Progenitor cell of endocrine pancreas (in vitro differentiated cells): ENCODE data around the gene IGFALS. TPM values are rescaled to one million over a fixed set of nuclear protein-coding genes. Genes with fewer than 3 reads are reported as not detected.

Source experiments
- DNase-seq: peaks from one replicate; pipeline ENCODE4 v3.0.0; 2021; ENCODE audit warnings: low spot score; ENCODE audit not compliant: unreplicated experiment
- H3K27ac Mint-ChIP-seq: 2 replicates; pipeline ENCODE4 v1.8.0; 2021; ENCODE audit warnings: mild to moderate bottlenecking, moderate library complexity, mixed read lengths
- H3K27me3 Mint-ChIP-seq: 2 replicates; pipeline ENCODE4 v1.8.0; 2021; ENCODE audit warnings: mixed read lengths
- H3K36me3 Mint-ChIP-seq: 2 replicates; pipeline ENCODE4 v1.8.0; 2022; ENCODE audit warnings: mixed read lengths; ENCODE audit not compliant: insufficient read depth
- H3K4me1 Mint-ChIP-seq: 2 replicates; pipeline ENCODE4 v1.8.0; 2021; ENCODE audit warnings: low read depth, mixed read lengths
- H3K4me3 Mint-ChIP-seq: 2 replicates; pipeline ENCODE4 v1.8.0; 2021; ENCODE audit warnings: low read depth, mild to moderate bottlenecking, moderate library complexity, mixed read lengths
- H3K9me3 Mint-ChIP-seq: 2 replicates; pipeline ENCODE4 v1.8.0; 2021; ENCODE audit warnings: low read depth, mixed read lengths
- CTCF ChIP-seq: fragments of 200-600 bp; sonication (generic); IDR thresholded peaks from one replicate; pipeline ENCODE4 v1.5.0; 2021; ENCODE audit warnings: antibody characterized with exemption, mild to moderate bottlenecking; ENCODE audit not compliant: unreplicated experiment
- total RNA-seq: library from RNA; stranded (reverse); gene quantifications from 2 replicates; pipeline ENCODE4 v1.2.1, GENCODE V29; 2021

IGFALS gene
- total RNA-seq, 1 donor from 2014 or later = 1.2 TPM

DNA sequence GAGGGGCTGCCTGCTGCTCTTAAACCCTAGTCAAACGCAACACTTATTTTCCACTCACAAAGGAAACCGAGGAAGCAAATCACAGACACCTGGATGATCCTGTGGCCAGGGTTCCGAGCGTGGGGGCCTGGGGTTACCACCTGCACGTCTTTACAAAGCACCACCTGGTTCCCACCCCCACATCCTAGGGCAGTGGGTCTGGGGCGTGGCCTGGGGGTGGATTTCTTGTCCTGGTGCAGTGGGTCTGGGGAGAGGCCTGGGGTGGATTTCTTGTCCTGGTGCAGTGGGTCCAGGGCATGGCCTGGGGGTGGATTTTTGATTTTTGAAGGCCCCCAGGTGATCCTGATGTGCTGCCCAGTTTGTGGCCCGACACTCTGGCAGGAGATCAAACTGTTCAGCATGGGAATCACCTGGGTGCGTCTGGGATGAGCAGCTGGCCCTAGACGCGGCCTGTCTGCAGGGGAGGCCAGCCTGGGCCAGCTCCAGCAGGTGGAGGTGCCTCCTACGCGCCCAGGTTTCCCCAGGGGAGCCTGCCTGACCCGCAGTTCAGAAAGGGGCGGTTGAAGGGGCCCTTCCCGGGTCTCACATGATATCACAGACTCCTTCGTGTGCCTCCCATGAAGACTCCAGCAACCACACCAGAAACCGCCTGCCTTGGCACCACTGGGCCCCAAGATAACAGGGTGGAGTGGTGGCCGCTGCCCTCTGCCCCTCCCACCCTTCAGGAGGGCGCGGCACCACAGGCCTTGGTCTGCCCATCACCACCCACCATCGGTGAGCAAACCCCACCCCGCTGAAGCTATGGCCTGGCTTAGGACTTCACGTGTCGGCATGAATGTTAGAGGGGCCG is 26.8 kb upstream of the IGFALS start:
- Mint-ChIP-seq H3K27ac (no peak overlapping the region), H3K27me3 (no peaks in the 10 kb centered on the region), H3K9me3 (no peaks in the 10 kb centered on the region), H3K4me1 (peaks cover 5% of the 10 kb centered on the region), H3K36me3 (peaks cover 3% of the 10 kb centered on the region), H3K4me3 (no peak overlapping the region)
- no peak for DNase-seq
- no peak for TF ChIP-seq CTCF

- no peak overlapping the region for H3K27ac Mint-ChIP-seq
- TF ChIP-seq CTCF = no peak
- DNase-seq = no peak
- H3K4me3 Mint-ChIP-seq = no peak overlapping the region
- peaks cover 3% of the 10 kb centered on the region for H3K4me1 Mint-ChIP-seq
- peaks cover 7% of the 10 kb centered on the region for H3K36me3 Mint-ChIP-seq
- H3K27me3 Mint-ChIP-seq = no peaks in the 10 kb centered on the region
- no peaks in the 10 kb centered on the region for H3K9me3 Mint-ChIP-seq
Observed at GRCh38 chr16:1819611-1820010, 26.1 kb upstream of the IGFALS start.

DNA sequence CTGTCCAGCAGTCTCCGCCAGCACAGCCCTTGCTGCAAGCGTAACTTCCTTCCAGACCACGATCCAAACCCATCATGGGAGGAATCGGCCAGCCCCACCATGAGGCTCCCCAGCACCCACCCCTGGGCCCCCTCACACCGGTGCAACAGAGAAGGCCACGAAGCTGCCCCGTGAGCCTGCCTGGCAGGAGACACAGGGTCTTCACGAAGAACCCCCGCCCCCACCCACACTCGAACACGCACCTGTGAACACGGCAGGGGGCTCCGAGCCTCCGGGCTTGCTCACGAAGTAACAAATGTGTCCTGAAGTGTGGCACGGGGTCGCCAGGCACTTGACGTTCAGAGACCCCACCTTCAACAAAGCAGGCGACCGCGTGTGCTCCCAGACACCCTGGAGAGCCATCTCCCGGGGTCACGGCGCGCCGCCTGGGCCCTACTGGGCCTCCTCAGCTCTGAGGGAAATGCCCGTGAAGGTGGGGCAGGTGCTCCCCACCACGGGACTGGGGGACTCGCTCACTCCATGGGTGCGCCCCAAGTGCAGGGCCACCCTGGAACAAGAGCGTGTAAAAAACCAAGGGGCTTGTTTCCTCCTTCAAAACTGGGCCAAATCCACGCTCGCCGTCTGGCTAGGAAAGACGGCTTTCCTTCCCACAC is 25.5 kb upstream of the IGFALS start:
- Mint-ChIP-seq H3K4me1 (peaks cover 1% of the 10 kb centered on the region), H3K9me3 (no peaks in the 10 kb centered on the region), H3K27me3 (no peaks in the 10 kb centered on the region), H3K36me3 (peaks cover 9% of the 10 kb centered on the region), H3K27ac (no peak overlapping the region), H3K4me3 (no peak overlapping the region)
- TF ChIP-seq CTCF = no peak
- DNase-seq = no peak

DNA sequence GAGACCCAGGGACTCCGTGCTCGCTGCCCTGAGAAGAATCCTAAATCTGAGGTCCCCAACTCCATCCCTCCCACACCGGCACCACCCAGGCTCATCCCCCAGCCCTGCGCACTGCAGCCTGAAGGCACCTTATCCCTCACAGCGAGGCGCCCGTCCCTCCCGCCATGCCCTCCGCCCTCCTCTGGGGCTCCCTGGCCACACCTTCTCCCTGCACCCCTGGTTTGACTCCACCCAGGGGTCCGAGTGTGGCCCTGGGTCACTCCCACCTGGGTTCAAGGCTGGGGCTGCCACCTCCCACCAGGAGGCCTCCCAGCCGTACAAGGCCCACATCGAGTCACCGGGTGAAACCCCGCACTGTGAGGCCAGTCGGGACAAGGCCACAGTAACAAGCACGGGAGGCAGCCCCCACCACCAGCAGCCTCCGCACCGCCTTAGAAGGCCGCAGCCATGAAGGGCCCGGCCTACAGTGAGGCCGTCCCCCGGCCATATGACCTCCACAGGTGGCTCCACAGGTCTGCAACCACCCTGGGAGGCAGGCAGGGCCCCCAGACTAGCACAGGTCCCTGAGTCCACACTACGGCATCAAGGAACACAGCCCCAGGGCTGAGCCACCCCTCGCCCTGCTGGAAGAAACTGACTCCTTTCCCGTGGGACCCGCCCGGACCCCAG is 24.8 kb upstream of the IGFALS start:
- no peak for DNase-seq
- Mint-ChIP-seq H3K36me3 (peaks cover 13% of the 10 kb centered on the region), H3K4me3 (no peak overlapping the region), H3K27ac (no peak overlapping the region), H3K9me3 (no peaks in the 10 kb centered on the region), H3K4me1 (no peaks in the 10 kb centered on the region), H3K27me3 (no peaks in the 10 kb centered on the region)
- TF ChIP-seq CTCF = no peak

GRCh38 chr16:1817716-1818115 is 24.2 kb upstream of the IGFALS start:
- Mint-ChIP-seq H3K9me3 (no peaks in the 10 kb centered on the region), H3K36me3 (peaks cover 16% of the 10 kb centered on the region), H3K4me3 (no peak overlapping the region), H3K27me3 (no peaks in the 10 kb centered on the region), H3K4me1 (no peaks in the 10 kb centered on the region), H3K27ac (no peak overlapping the region)
- no peak for TF ChIP-seq CTCF
- DNase-seq = no peak
